Adrenal gland (tissue), 5 donors: Measurements from ENCODE around the gene FERMT3.

Experiments
- CTCF ChIP-seq, 6 experiments: fragments of 450-650 bp in 4 of 6; fragments of 200-600 bp in 2 of 6; sonication (generic) in 1 of 6; IDR thresholded peaks; 1 replicate in 5 of 6; 2 replicates in 1 of 6; pipeline versions ENCODE4 v1.5.1 to v1.8.0; 2016 to 2021; ENCODE audit warnings: antibody characterized with exemption in 6 of 6, mild to moderate bottlenecking in 2 of 6, moderate library complexity in 1 of 6
- POLR2A ChIP-seq, 2 donors: fragments of 450-650 bp; IDR thresholded peaks; one replicate each; pipeline ENCODE4 v1.6.1; 2017; ENCODE audit warnings: antibody characterized with exemption in 2 of 2, mild to moderate bottlenecking in 2 of 2, moderate library complexity in 1 of 2
- donor health status: DM: no; HTN: no; CAD: no.

- no peak for TF ChIP-seq CTCF (IDR thresholded peaks at IDR 0.05)
- no peak for TF ChIP-seq POLR2A (IDR thresholded peaks at IDR 0.05)
Measured at GRCh38 chr11:64180891-64181290, 25.6 kb upstream of the FERMT3 start.
